COLO668 (cell line): Measurements from ENCODE around the gene DLG2.

Source experiments
- DNase-seq: peaks from one replicate; lab custom pipeline; 2025; ENCODE audit not compliant: unreplicated experiment; lab: John Stamatoyannopoulos, UW

The DLG2 gene

DNA sequence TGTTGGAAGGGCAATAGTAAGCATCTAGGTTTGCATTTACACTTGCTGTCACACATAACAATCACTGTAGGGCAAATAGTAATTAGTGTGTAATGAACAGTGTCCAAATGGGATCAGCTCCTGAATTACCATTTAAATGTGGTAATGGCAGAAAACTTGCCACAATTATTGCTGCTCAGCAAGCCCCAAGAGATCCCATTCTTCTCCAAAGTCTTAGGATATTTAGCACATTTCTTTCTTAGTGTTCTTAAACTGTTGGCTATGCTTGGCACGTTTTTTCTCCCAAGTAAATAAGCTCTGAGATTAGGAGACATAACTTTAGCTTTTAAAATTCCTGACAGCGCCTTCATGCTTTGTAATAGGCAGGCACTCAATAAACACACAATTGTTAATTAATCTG, 1037.0 kb downstream of the DLG2 start:
- no peak for DNase-seq

DNA sequence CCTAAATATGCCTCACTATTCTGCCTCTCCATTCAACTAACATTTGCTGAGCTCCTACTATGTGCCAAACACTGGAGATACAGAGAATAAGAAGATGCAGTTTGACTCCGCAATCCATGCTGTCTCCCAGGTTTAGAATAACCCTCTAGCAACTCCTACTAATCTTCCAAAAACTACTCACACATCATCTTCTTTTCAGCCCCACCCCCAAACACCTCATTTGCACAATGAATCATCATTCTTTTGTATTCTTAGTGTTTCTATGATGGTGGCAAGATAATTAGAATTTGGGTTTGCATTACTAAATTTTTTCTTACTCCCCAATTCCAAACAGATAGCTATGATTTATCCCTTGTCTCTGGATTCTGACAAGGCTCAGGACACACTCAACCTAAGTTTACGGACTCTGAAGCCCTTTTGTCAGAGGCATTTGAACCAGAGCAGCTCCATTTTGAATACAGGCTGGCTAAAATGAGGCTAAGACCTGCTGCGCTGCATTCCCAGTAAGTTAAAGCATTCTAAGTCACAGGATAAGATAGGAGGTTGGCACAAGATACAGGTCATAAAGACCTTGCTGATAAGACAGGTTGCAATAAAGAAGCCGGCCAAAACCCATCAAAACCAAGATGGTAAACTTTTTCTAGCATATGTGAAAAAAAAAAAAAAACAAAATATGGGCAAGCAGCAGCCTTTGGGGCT, 1038.9 kb downstream of the DLG2 start:
- no peak for DNase-seq

- DNase-seq, result no peak
Observed at GRCh38 chr11:84583106-84583505, 1044.0 kb downstream of the DLG2 start.

DNA sequence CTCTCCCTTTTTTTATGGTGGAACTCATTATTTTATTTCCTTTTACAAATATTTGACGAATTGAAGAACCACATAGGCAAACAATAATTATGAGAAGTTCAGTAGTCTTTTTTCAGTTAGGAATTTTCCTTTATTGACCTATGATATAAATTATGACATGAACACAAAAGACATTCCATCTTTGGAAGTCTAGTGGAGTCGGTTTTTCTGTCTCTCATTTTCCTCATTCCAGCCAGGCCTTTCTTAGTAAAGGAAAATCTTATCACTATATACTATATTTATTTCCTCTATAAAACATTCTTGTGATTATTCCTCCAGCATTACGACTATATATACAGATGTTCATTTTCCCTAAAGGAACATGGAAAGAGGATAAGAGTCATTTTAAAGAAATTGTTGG, 1046.1 kb downstream of the DLG2 start:
- DNase-seq, result no peak

GRCh38 chr11:84580428-84580827, 1046.7 kb downstream of the DLG2 start:
- no peak for DNase-seq

DNA sequence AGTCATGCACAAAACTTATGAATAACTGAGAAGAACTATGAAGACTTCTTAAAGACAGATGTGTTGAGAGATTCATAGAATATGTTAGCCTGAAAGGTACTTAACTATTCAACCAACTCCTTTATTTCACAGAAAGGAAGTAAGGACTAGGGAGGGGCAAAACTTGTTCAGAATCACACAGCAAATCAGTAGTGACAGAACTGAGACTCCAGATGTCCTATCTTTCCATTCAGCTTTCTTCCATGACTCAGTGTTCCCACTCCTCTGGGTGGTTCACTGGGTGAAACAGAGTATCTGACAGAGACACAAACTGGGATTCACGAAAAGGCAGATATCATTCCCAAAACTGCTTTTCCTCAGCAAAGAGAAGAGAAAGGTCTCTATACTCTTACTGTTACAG, 1053.3 kb downstream of the DLG2 start:
- DNase-seq, result no peak

DNA sequence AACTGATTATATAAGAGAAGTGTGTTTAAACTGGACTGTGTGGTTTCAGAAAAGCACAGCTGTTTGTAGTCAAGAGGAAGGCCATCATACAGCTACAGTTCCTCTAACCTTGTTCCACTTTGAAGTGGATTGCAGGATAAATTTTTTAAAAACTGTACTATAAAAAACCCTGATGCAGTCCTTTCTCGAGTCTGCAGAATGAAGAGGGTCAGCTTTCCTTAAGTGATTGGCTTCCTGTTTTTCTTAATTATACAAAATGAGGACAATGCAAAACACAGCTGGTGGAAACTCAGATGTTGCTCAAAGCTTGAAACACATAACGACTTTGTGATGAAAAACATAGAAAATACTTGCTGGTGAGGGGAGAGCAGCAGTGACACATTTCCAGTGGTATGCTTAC, 1060.5 kb downstream of the DLG2 start:
- no peak for DNase-seq

- no peak for DNase-seq
Observed at GRCh38 chr11:84564867-84565184, 1062.3 kb downstream of the DLG2 start.

DNA sequence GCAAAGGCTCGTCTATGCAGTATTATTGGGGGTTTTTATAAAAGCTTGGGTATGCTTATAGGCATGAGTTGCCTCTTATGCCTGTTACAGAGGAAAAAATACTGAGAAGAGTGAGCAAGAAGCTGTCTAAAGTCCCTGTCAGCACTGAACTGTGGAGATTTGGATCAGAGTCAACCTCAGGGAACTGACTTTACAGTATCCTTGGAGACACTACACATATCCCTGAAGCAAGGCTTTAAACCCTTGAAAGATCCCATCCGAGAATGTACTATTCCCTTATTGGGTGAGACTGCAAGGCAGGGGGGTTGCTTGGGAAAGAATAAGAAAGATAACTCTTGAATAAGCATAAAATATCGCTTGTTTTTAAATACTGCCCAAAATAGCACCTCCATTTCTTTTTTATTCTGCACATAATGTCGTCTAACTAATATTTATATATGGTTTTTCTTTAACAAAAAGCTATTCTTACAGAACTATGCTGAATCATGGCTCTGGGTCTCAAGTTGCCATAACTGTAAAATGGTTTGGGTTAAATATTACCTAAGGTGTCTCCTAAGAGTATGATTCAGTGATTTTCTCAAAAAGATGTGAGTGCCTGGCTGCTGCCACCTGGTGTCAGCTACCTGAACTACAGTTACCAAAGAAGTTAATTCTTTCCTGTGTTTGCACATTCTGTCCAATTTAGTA, 1062.8 kb downstream of the DLG2 start:
- DNase-seq, result peak; percentile 2

GRCh38 chr11:84563356-84563755, 1063.8 kb downstream of the DLG2 start:
- DNase-seq, result no peak

GRCh38 chr11:84560206-84560605, 1066.9 kb downstream of the DLG2 start:
- no peak for DNase-seq

- DNase-seq, result peak; percentile 5
Observed at GRCh38 chr11:84558085-84558905, 1068.8 kb downstream of the DLG2 start.

GRCh38 chr11:84552791-84553190, 1074.4 kb downstream of the DLG2 start:
- no peak for DNase-seq

GRCh38 chr11:84549217-84549616, 1077.9 kb downstream of the DLG2 start:
- DNase-seq, result no peak

- no peak for DNase-seq
Observed at GRCh38 chr11:84544566-84544965, 1082.6 kb downstream of the DLG2 start.

GRCh38 chr11:84543367-84544159, 1083.6 kb downstream of the DLG2 start:
- DNase-seq, result no peak

GRCh38 chr11:84541731-84542340, 1085.3 kb downstream of the DLG2 start:
- no peak for DNase-seq

DNA sequence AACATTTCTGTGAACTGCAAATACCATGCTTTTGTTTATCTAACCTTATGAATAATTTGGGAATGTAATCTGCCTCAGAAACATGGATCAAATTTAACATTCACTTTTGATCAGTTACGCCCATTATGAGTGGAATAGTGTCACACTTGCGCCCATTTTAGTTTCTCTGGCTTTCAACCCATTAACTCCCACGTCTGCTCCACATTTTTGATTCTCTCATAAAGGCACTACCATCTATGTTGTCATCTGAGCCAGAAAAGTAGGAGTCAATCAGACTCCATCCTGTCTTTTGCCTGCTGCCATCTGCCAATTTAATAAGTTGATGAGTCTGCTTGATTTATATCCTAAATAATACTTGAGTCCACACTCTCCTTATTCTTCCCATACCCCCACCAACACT, 1090.7 kb downstream of the DLG2 start:
- DNase-seq, result no peak

GRCh38 chr11:84532364-84532763, 1094.8 kb downstream of the DLG2 start:
- DNase-seq, result no peak

DNA sequence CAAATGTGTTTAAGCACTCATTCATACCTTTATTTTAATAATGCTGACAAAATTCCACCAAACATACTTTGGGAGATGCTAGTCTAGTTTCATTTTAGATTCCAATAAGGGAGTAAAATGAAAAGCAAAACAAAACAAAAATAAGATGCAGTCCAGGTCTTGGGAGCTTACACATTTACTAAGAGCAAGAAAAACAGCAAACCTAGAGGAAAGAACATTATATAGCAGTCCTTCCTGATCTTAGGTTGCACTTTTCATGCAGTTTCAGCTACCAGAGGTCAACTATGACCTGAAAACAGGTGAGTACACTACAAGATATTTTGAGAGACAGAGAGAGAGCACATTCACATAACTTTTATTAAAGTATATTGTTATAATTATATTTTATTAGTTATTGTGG, 1100.9 kb downstream of the DLG2 start:
- DNase-seq, result no peak
